ENCODE data around the gene ARMC9. TPM values are rescaled to one million over a fixed set of nuclear protein-coding genes. Genes with fewer than 3 reads are reported as not detected.
"Not testable (repeated sequence)": the region's sequence is repeated elsewhere in the genome, so short reads cannot be mapped to it uniquely, and the experiment has no call there.

The ARMC9 gene
- polyA plus RNA-seq, 1 donor, result 27.3 TPM

GRCh38 chr2:231399046-231399852 lies 200.8 kb downstream of the ARMC9 start:
- DNase-seq, result no peak

DNA sequence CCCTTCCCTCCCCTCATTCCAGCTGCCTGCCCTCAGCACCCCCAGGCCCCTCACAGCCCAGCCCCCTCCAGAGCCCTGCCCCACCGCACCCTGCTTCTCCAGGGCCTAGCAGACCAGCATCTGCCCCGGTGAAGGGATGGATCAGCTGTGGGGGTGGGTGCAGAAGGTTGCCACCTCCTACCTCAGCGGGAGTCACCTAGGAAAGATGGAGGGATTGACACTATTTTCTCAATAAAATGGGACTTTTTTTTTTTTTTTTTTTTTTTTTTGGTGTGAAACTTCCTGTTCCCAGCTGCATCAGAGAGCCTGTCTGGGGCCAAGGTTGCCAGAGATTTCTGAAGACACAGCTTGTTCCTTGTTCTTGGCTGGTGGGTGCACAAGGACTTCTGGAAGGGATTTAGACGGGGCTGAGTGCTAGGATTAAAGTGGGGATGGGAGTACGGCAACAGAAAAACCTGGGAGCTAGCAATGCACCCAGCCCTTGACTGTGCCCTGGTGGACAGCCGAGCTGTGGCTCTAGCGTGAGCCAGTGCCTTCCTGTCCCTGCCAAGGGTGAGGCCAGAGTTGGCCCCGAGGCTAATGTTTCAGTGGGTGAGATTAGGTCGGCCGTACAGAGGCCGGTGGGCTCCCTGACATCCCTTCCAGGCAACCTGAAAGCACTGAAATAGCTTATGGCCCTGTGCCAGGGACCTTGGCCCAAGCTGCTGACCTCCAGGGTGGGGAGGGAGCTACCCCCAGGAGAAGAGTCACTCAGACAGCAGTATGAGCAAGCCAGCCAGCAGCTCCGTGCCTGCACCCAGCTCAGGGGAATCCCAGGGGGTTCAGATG lies 201.6 kb downstream of the ARMC9 start:
- DNase-seq, result no peak

- DNase-seq, result not testable (repeated sequence)
Observed at GRCh38 chr2:231400681-231401080, 202.2 kb downstream of the ARMC9 start.

DNA sequence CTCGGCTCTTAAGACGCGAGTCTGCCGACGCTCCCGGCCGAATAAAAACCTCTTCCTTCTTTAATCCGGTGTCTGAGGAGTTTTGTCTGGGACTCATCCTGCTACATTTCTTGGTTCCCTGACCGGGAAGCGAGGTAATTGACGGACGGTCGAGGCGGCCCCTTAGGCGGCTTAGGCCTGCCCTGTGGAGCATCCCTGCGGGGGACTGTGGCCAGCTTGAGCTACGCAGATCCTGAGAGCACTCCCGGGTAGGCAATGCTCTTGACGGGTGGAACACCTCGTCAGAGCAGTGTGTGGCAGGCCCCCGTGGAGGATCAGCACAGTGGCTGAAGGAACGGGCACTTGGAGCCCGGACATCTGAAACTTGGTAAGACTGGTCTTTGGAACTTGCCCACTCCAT lies 202.7 kb downstream of the ARMC9 start:
- DNase-seq, result not testable (repeated sequence)

GRCh38 chr2:231403421-231404182 lies 205.2 kb downstream of the ARMC9 start:
- DNase-seq, result not testable (repeated sequence)

DNA sequence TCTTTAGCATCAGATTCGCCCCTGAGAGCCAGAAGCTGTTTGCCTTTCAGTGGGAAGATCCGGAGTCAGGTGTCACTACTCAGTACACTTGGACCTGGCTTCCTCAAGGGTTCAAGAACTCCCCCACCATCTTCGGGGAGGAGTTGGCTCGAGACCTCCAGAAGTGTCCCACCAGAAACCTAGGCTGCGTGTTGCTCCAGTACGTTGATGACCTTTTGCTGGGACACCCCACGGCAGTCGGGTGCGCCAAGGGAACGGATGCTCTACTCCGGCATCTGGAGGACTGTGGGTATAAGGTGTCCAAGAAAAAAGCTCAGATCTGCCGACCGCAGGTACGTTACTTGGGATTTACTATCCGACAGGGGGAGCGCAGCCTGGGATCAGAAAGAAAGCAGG lies 205.8 kb downstream of the ARMC9 start:
- not testable (repeated sequence) for DNase-seq

DNA sequence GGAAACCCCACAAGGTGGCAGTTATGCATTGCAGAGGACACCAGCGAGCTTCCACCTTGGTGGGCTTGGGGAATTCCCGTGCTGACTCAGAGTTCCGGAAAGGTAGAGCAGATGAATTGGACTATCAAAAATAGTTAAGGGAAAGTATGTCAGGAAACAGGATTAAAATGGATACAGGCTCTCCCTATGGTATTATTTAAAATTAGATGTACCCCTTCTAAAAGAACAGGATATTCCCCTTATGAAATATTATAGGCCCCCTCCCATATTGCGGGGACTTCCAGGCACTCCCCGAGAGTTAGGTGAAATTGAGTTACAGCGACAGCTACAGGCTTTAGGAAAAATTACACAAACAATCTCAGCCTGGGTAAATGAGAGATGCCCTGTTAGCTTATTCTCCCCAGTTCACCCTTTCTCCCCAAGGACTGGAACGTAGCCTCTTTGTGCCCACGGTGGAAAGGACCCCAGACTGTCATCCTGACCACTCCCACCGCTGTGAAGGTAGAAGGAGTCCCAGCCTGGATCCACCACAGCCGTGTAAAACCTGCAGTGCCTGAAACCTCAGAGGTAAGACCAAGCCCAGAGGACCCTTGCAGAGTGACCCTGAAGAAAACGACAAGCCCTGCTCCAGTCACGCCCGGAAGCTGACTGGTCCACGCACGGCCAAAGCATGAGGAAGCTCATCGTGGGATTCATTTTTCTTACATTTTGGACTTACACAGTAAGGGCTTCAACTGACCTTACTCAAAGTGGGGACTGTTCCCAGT lies 207.4 kb downstream of the ARMC9 start:
- DNase-seq, result not testable (repeated sequence)

DNA sequence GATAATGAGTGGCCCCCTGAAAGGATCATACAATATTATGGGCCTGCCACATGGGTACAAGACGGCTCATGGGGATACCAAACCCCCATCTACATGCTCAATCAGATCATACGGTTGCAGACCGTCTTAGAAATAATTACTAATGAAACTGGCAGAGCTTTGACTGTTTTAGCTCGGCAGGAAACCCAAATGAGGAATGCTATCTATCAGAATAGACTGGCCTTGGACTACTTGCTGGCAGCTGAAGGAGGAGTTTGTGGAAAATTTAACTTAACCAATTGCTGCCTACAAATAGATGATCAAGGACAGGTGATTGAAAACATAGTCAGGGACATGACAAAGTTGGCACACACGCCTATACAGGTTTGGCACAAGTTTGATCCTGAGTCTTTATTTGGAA lies 209.3 kb downstream of the ARMC9 start:
- not testable (repeated sequence) for DNase-seq

DNA sequence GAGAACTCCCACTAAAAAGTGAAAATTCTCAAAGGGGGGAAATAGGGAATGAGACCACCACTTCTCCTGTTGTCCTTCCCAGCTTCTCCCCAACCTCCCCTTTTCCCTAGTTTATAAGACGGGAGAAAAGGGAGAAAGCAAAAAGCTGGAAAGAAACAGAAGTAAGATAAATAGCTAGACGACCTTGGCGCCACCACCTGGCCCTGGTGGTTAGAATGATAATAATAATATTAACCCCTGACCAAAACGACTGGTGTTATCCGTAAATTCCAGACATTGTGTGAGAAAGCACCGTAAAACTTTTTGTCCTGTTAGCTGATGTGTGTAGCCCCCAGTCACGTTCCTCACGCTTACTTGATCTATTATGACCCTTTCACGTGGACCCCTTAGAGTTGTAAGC lies 209.9 kb downstream of the ARMC9 start:
- DNase-seq, result not testable (repeated sequence)

GRCh38 chr2:231409776-231410175 lies 211.3 kb downstream of the ARMC9 start:
- DNase-seq, result no peak

GRCh38 chr2:231410293-231411004 lies 212.0 kb downstream of the ARMC9 start:
- no peak for DNase-seq

DNA sequence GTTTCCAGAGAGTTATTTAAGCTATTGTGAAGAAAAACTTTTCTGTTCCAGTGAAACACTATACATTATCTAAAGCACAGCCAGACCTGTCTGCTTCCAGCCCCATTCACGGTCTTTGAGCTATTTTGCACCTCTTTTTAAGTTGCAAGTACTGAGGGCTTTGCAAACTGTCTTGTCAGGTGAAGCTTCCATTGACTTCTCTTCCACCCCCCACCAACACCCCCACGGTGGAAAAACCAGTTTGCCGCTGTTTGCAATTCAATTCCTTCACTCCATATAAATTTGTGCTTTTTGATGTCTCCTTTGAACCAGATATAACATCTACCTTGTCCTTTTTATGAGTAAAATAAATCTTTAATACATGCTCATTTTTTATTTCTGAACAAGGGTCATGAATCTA lies 212.8 kb downstream of the ARMC9 start:
- no peak for DNase-seq

DNA sequence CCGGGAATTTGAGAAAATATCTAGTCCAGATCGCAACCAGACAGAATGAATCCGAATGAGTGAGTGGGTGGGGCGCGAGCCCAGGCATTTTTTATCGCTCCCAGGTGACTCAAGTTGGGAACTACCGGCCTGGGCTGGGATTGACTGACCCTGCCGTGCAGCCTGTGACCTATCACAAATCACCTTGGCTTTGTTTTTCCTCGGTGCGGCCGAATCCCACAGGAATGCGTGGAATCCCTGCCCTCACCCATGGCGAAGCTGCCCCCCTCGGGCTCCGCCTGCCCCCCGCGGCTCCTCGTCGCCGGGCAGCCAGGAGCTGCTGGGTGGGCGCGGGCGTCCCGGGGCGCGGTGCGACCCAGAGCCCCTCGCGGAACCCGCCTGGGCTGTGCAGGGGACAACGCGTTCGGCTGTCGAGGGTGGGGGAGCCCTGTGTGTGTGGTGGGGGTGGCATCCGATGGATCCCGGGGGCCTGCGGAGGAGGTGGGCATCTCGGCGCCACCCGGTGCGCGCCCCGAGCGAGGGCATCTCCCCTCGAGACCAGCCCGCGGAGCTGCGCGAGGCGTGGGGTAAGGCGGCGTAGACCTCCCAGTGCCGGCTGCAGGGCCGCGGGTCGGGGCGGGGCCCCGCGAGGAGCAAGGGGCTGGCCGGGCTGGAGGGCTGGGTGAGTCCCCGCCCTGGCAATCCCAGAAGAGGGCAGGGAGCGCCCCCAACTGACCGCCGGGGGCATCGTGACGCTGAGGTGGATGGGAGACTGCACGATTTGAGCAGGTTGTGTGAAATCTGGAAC lies 213.6 kb downstream of the ARMC9 start:
- DNase-seq, result peak; percentile 89

GRCh38 chr2:231412618-231412963 lies 214.2 kb downstream of the ARMC9 start:
- DNase-seq, result no peak

GRCh38 chr2:231413456-231413855 lies 215.0 kb downstream of the ARMC9 start:
- DNase-seq, result no peak

DNA sequence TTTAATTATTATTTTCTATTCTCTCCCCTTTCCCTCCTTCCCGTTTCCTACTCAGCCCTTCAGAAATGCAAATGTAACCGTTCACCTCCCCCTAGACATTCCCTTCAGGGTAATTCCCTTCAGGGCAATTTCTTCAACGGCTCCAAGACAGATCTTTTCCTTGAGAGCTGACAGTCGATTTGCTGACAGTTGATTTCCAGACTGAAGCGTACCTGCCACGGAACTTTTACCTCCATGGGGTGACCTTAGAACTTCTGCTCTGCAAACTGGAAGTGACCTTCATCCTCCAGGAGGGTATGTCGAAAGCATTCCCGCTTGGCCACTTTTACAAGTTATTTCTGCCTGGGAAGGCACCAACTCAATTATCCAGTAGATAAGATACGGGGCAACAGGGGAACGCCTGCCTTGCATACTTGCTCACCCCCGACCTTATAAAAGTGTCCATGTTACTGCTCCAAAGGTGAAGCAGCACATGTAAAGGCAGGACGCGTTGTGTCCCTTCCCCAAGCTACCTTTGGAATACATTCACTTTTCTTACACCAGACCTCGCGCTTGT lies 215.6 kb downstream of the ARMC9 start:
- DNase-seq, result no peak

DNA sequence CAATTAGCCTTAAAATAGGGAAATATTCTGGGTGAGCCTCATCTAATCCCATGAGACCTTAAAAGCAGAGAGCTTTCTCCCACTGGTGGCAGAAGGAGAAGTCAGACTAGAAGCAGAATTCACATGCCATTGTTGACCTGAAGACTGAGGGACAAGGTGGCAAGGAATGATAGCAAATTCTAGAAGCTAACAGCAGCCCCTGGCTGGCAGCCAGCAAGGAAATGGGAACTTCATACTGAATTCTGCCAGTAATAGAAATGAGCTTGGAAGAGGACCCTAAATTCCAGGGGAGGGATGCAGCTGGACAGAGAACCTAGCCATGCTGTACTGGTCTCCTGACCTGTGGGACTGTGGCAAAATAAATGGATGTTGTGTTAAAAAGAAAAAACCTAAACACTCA lies 216.6 kb downstream of the ARMC9 start:
- DNase-seq, result no peak

DNA sequence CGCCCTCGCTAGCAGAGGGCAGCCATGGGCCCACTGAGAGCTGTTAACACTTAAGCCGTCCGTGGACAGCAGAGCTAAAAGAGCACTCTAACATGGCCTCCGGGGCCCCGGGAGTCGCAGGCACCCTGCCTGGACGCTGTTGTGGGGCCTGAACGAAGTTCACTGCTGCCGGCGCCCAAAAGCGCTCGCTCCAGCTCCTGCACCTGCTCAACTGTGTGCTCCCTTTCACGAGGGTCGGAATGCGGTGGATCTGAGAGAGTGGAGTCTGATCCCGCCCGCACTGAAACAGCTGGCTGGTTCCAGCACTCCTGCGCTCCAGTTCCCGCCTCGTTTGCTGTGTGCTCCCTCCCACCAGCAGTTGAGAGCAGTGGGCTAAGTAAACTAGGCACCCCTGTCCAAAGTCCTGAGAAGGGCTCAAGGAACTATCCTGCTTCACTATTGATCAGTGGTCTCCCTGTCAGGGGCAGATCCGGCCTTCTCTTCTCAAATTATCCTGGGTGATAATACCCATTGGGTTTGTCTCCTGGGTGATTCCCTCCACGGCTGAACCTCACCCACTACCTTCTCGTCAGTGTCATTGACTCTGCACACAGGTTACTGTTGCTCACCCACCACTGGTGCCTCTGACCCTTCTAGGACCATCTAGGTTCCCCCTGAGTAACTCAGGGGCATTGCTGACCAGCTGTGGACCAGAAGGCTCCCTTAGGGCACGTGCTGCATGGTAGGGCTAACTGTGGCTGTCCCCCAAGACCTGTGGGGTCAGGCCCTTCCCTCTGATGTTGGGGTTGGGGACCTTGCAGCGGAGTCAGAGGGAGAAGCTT lies 220.6 kb downstream of the ARMC9 start:
- no peak for DNase-seq

DNA sequence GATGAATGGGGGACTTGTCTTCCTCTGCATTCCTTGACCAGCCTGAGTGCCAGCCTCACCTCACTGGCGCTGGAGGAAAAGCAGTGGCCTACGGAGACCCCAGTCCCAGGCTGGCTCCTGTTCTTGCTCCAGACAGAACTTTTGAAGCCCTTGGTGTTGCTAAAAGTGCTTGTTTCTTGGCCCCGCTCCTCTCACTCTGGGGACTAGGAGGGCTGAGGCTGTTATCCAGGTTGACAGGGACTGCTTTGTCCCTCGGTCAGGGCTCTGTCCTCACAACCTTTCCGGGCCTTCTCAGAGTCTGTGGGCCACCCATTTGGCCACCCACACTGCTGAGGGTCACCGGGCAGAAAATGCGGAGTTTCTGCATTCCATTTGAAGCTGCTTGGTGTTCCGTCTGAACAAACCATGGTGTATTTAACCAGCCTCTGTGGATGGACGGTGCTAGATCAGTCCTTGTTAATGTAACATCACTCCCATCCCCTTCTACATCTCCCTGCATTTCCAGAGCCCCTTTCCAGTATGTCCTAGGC lies 222.7 kb downstream of the ARMC9 start:
- no peak for DNase-seq
